ACC112 (cell line): ENCODE results near the gene TRABD2B.
A peak's percentile ranks its signal among the peaks of the same experiment; 100 is the strongest.

Experiments
- H2AFZ ChIP-seq: fragments of 200-600 bp; sonication (generic); one replicate; pipeline ENCODE4 v1.6.0; 2017; ENCODE audit warnings: antibody characterized with exemption, low read length; ENCODE audit not compliant: unreplicated experiment
- H3K27ac ChIP-seq: fragments of 200-600 bp; sonication (generic); 2 replicates; pipeline ENCODE4 v1.5.1; 2014; ENCODE audit warnings: low read depth, mild to moderate bottlenecking, antibody characterized with exemption, low read length, moderate library complexity
- H3K27me3 ChIP-seq: fragments of 200-600 bp; sonication (generic); 2 replicates; pipeline ENCODE4 v1.6.1; 2014; ENCODE audit warnings: mild to moderate bottlenecking, antibody characterized with exemption, low read length, moderate library complexity, mixed read lengths; ENCODE audit not compliant: insufficient read depth
- H3K36me3 ChIP-seq: fragments of 200-600 bp; sonication (generic); 2 replicates; pipeline ENCODE4 v1.6.1; 2016; ENCODE audit warnings: mild to moderate bottlenecking, antibody characterized with exemption, low read length, moderate library complexity, mixed read lengths; ENCODE audit not compliant: insufficient read depth
- H3K4me1 ChIP-seq: fragments of 200-600 bp; sonication (generic); one replicate; pipeline ENCODE4 v1.6.1; 2016; ENCODE audit warnings: low read length, mixed read lengths; ENCODE audit not compliant: insufficient read depth, unreplicated experiment, control insufficient read depth
- H3K4me3 ChIP-seq: fragments of 200-600 bp; sonication (generic); 2 replicates; pipeline ENCODE4 v1.5.1; 2014; ENCODE audit warnings: mild to moderate bottlenecking, low read depth, low read length
- H3K79me2 ChIP-seq: fragments of 200-600 bp; sonication (generic); one replicate; pipeline ENCODE4 v1.6.0; 2016; ENCODE audit warnings: low read length; ENCODE audit not compliant: control insufficient read depth, unreplicated experiment, insufficient read depth

The TRABD2B gene

DNA sequence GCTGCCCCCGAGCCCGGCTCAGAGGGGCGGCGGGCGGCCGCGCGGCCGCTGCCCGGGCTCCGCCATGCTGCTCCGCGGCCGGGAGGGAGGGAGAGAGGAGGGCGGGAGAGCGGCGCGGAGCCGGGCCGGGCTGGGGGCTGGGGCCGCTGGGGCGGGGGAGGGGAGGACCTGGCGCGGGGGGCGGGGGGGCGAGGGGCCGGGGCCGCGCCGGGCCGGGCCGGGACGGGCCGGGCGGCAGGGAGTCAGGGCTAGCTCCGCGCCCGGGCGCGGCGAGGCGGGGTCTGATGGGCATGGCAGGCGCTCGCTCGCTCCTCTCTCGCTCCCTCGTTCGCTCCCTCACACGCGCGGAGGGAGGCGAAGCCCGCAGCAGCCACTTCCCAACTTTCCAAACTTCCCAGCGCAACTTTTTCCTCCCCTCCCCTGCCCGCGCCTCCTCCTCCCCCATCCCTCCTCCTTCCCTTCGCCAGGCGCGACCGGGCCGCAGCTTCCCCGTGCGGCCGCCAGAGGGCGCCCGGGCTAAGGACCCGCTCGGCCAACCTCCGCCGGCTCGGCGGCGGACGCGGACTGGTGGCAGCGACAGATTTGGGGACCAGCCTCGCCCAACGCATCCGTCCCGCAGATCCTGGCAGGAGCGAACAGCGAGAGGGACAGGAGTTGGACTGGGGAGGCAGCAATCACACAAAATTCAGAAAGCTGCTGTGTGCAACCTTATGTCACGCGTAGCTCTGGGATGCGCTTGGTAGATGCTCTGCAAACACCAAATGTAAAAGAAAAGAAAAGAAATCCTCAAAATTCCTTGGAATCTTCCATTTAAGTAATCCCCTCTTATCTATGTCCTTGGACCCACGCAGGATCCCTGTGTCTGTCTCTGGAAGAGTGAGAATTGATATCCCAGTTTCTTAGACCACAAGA, at the start of gene TRABD2B:
Gene TRABD2B, minus strand, starts transcription at position 97 of the 912 bp plus-strand sequence.
- H3K36me3 ChIP-seq, result no peaks in the 10 kb centered on the region
- H3K4me1 ChIP-seq, result peaks cover 5% of the 10 kb centered on the region
- H2AFZ ChIP-seq, result no peak within 1 kb of the TSS
- H3K79me2 ChIP-seq, result no peaks in the 10 kb centered on the region
- no peak within 1 kb of the TSS for H3K27ac ChIP-seq
- H3K4me3 ChIP-seq, result peak within 1 kb of the TSS; percentile 75
- H3K27me3 ChIP-seq, result peaks cover 51% of the 10 kb centered on the region

GRCh38 chr1:48044311-48044710, 47.1 kb upstream of the TRABD2B start:
- H3K79me2 ChIP-seq, result no peaks in the 10 kb centered on the region
- H2AFZ ChIP-seq, result no peak overlapping the region
- no peak overlapping the region for H3K27ac ChIP-seq
- H3K27me3 ChIP-seq, result no peaks in the 10 kb centered on the region
- H3K4me3 ChIP-seq, result no peak overlapping the region
- peaks cover 30% of the 10 kb centered on the region for H3K4me1 ChIP-seq
- H3K36me3 ChIP-seq, result no peaks in the 10 kb centered on the region

GRCh38 chr1:48043622-48044021, 46.4 kb upstream of the TRABD2B start:
- no peak overlapping the region for H3K27ac ChIP-seq
- no peak overlapping the region for H2AFZ ChIP-seq
- no peaks in the 10 kb centered on the region for H3K36me3 ChIP-seq
- no peaks in the 10 kb centered on the region for H3K27me3 ChIP-seq
- peaks cover 23% of the 10 kb centered on the region for H3K4me1 ChIP-seq
- no peak overlapping the region for H3K4me3 ChIP-seq
- no peaks in the 10 kb centered on the region for H3K79me2 ChIP-seq

GRCh38 chr1:48040154-48040553, 43.0 kb upstream of the TRABD2B start:
- H3K27me3 ChIP-seq, result peaks cover 13% of the 10 kb centered on the region
- H2AFZ ChIP-seq, result no peak overlapping the region
- H3K36me3 ChIP-seq, result no peaks in the 10 kb centered on the region
- H3K4me1 ChIP-seq, result peaks cover 4% of the 10 kb centered on the region
- no peak overlapping the region for H3K27ac ChIP-seq
- no peak overlapping the region for H3K4me3 ChIP-seq
- H3K79me2 ChIP-seq, result no peaks in the 10 kb centered on the region

DNA sequence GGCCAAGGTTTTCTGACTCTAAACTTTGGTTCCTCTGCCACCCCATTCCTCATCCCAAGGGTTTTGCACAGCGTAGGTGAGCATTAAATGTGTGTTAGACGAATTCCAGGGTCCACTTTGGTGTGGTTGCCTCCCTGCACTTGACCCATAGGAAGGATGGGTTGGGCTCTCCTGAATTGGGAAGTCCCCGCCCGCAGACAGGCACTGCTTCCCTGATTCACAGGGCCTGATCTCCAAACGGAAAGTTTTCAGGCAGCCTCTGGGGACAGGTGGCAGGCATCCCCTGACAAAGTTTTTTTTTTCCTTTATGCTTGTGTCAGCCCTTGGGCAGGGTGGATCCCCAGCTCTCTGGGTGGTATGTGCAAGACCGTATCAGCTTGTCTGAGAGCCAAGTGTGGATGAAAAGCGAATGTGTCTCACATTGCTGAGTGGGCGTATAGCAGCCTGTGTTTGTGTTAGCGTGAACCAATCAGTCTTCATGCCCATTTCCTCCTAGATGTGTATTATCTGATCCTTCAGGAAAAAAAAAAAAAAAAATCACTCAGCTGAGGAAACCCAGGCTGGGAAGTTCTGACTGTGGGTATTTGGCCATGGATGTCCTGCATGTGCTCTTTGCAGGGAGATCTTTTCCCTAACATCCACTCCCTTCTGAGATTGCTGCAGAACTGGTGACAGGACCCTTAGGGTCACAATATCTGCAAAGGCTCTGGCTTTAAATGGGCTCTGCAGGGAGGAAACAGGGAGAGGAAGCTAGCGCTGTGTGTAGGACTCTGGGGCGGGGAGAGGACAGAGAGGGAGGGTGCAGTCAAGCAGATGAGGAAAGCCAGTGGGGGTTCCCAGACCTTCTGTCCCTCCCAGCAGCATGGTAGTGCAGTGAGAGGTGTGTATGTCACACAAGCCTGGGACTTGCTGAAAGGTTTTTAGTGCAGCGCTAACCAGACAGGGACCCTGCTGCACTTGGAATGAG, 42.2 kb upstream of the TRABD2B start:
- H3K27me3 ChIP-seq, result peaks cover 13% of the 10 kb centered on the region
- H3K79me2 ChIP-seq, result no peaks in the 10 kb centered on the region
- H3K4me1 ChIP-seq, result peaks cover 4% of the 10 kb centered on the region
- no peak overlapping the region for H3K27ac ChIP-seq
- H3K36me3 ChIP-seq, result no peaks in the 10 kb centered on the region
- H3K4me3 ChIP-seq, result no peak overlapping the region
- H2AFZ ChIP-seq, result no peak overlapping the region

GRCh38 chr1:48038270-48038767, 41.1 kb upstream of the TRABD2B start:
- Histone ChIP-seq H3K4me1 (peaks cover 4% of the 10 kb centered on the region), H3K4me3 (no peak overlapping the region), H3K36me3 (no peaks in the 10 kb centered on the region), H3K27ac (no peak overlapping the region), H3K27me3 (peaks cover 13% of the 10 kb centered on the region), H3K79me2 (no peaks in the 10 kb centered on the region), H2AFZ (no peak overlapping the region)

DNA sequence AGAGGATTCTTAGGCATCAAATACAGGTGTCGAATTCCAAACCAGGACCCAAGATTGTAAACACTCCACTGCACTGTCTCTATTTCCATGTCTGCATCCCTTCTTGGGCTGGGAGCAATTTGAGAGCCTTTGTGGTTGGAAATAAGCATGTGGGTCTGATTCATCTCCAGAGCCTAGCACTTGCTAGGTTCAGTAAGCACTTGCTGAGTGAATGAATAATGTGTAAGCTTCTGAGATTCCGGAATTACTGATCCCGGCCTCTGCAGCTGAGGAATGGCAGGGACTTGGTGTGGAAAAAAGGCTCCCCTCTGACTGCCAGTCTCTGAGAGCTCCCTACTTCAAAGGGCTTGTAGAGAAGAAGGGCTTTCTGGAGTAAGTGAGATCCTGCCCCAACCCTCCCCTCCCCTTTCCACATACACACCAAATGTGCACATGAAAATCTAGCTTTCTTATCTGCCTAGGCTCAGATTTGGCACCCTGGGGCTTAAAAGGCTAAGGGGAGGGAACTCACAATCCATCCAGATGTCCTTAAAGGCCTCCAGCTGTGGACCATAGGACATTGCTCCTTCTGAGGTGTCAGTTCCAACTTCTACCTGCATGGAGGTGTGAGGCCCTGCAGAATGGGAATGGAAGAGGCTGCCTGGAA, 39.6 kb upstream of the TRABD2B start:
- no peaks in the 10 kb centered on the region for H3K79me2 ChIP-seq
- H3K4me3 ChIP-seq, result no peak overlapping the region
- no peaks in the 10 kb centered on the region for H3K36me3 ChIP-seq
- peaks cover 4% of the 10 kb centered on the region for H3K4me1 ChIP-seq
- H2AFZ ChIP-seq, result no peak overlapping the region
- no peak overlapping the region for H3K27ac ChIP-seq
- peaks cover 13% of the 10 kb centered on the region for H3K27me3 ChIP-seq

- H3K4me3 ChIP-seq, result no peak overlapping the region
- no peaks in the 10 kb centered on the region for H3K79me2 ChIP-seq
- H3K27me3 ChIP-seq, result peaks cover 13% of the 10 kb centered on the region
- no peak overlapping the region for H3K27ac ChIP-seq
- peaks cover 4% of the 10 kb centered on the region for H3K4me1 ChIP-seq
- no peak overlapping the region for H2AFZ ChIP-seq
- H3K36me3 ChIP-seq, result no peaks in the 10 kb centered on the region
Measured at GRCh38 chr1:48035371-48036141, 38.4 kb upstream of the TRABD2B start.

- Histone ChIP-seq H3K4me3 (no peak overlapping the region), H3K4me1 (no peaks in the 10 kb centered on the region), H2AFZ (no peak overlapping the region), H3K36me3 (no peaks in the 10 kb centered on the region), H3K79me2 (no peaks in the 10 kb centered on the region), H3K27me3 (peaks cover 13% of the 10 kb centered on the region), H3K27ac (no peak overlapping the region)
Measured at GRCh38 chr1:48033495-48034045, 36.4 kb upstream of the TRABD2B start.
